ENCODE measurements around the gene PADI2. TPM values are rescaled to one million over a fixed set of nuclear protein-coding genes. Genes with fewer than 3 reads are reported as not detected.

PADI2 gene
- 100 to 1,000 TPM; 177 to 211 TPM for total RNA-seq

- Histone ChIP-seq H3K36me3 (no peaks in the 10 kb centered on the region), H3K9me3 (no peaks in the 10 kb centered on the region), H3K27ac (no peak within 1 kb of the TSS), H3K4me3 (peak within 1 kb of the TSS; percentile 47), H3K27me3 (no peaks in the 10 kb centered on the region), H3K4me1 (peaks cover 4% of the 10 kb centered on the region), H3K9ac (ENCODE audit: low read depth in 2 of 2, low read length in 2 of 2) (peak within 1 kb of the TSS; percentile 38 to 99)
- peak; percentile 90 for DNase-seq
- intact Hi-C loops (cut with DNase I) = no loop called here
- no peak for TF ChIP-seq CTCF (IDR thresholded peaks at IDR 0.05)
These were observed at the start of gene PADI2 for GRCh38 chr1:17119076-17119772. Gene PADI2, minus strand, starts transcription at chr1:17119451. Its CDS starts 80 bp downstream, at chr1:17119371.

DNA sequence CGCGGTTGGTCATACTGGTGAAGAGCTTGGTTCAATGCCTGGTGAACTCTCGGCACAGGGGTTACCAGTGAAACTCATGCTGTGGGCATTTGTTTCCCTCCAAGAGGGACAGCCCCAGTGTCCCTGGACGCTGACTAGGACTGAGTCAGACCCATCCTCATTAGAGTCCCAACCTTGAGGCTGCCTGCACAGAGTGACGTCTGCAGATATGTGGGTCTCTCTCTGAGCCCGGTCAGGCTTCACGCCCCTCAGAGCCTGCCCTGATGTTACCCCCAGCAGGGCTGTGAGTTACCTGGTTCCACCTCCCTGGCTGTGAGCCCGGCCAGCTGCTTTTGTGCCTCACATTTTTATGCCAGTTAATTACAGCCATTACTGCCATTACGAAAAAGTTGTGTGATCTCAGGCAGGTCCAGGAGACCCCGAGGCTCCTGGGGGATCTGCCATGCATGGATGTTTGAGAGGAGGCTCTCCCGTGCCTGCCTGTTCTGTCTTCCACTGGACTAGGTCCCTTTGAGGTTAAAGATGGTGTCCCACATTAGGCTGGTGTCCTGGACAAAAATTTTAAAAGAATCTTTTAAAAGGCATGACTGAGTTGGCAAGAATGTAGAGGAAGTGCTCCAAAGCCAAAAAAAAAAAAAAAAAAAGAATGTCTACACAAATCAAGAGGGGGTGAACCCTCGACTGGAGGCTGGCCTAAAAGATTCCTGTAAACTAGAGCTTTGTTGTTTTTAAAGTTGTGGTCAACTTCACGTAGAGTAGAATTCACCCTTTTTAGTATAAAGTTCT lies 49.0 kb upstream of the PADI2 start:
- no peak for DNase-seq

GRCh38 chr1:17167786-17168090 lies 48.5 kb upstream of the PADI2 start:
- TF ChIP-seq CTCF (IDR thresholded peaks at IDR 0.05) = no peak
- Histone ChIP-seq H3K27me3 (no peaks in the 10 kb centered on the region), H3K36me3 (no peaks in the 10 kb centered on the region), H3K9me3 (no peaks in the 10 kb centered on the region), H3K4me3 (no peak overlapping the region), H3K9ac (ENCODE audit: low read depth in 2 of 2, low read length in 2 of 2) (no peak overlapping the region), H3K4me1 (no peaks in the 10 kb centered on the region), H3K27ac (no peak overlapping the region)
- intact Hi-C loops (cut with DNase I) = no loop called here
- no peak for DNase-seq

More for the DNA sequence above, 49.0 kb upstream of the PADI2 start:
- Histone ChIP-seq H3K9ac (ENCODE audit: low read depth in 2 of 2, low read length in 2 of 2) (no peak overlapping the region), H3K4me3 (no peak overlapping the region), H3K27ac (no peak overlapping the region), H3K4me1 (no peaks in the 10 kb centered on the region), H3K36me3 (no peaks in the 10 kb centered on the region), H3K27me3 (no peaks in the 10 kb centered on the region), H3K9me3 (no peaks in the 10 kb centered on the region)
- intact Hi-C loops (cut with DNase I) = no loop called here
- TF ChIP-seq CTCF (IDR thresholded peaks at IDR 0.05) = no peak

DNA sequence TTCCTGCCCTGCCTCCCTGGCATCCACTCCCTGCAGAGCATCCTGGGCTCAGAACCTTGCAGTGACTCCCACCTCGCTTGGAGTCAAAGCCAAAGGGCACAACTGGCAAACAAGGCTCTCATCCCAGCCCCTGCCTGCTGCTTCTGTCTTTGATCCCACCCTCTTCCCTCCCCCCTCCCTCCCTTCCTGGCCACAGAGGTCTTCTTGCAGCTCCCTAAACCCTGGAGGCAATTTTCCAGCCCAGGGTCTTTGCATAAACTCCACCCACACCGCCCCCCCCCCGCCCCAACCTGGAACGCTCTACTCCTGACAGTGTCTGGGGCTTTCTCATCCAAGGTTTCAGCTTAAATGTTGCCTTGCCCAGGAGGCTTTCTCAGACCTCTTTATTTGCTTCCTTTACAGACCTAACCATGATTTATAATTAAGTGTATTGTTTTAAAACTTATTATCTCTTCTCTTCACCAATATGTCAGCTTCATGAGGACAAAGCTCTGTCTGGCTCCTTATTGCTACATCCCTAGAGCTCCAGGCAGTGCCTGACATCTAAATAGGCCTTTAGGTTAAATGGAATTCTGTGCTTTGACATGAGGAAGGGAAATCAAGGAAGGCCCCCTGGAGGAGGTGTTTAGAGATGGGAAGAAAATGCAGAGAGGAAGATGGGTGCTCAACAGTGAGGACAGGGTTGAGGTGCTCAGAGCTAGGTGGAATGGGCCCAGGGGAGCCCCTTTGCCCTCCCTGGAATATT lies 48.0 kb upstream of the PADI2 start:
- intact Hi-C loops (cut with DNase I) = no loop called here
- no peaks in the 10 kb centered on the region for H3K4me1 ChIP-seq
- no peaks in the 10 kb centered on the region for H3K9me3 ChIP-seq
- H3K36me3 ChIP-seq = no peaks in the 10 kb centered on the region
- no peak overlapping the region for H3K27ac ChIP-seq
- no peak overlapping the region for H3K4me3 ChIP-seq
- no peaks in the 10 kb centered on the region for H3K27me3 ChIP-seq
- no peak overlapping the region for H3K9ac ChIP-seq (ENCODE audit: low read depth in 2 of 2, low read length in 2 of 2)
- no peak for TF ChIP-seq CTCF (IDR thresholded peaks at IDR 0.05)
- no peak for DNase-seq

DNA sequence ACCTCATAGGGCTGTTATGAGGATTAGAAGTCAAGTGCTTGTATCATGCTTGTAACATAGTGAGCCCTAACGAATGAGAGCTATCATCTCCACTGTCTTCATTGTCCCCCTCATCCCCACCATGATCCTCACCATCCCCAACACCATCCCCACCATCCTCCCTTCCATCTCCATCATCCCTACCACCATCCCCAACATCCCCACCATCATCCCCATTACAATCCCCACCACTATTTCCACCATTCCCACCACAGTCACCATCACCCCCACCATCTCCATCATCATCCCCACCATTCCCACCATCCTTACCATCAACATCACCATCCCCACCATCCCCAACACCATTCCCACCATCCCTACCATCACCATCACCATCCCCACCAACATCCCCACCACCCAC lies 46.6 kb upstream of the PADI2 start:
- no peak for DNase-seq
- H3K27me3 ChIP-seq = no peaks in the 10 kb centered on the region
- no peak overlapping the region for H3K9ac ChIP-seq (ENCODE audit: low read depth in 2 of 2, low read length in 2 of 2)
- no peak for TF ChIP-seq CTCF (IDR thresholded peaks at IDR 0.05)
- H3K36me3 ChIP-seq = no peaks in the 10 kb centered on the region
- intact Hi-C loops (cut with DNase I) = no loop called here
- H3K9me3 ChIP-seq = no peaks in the 10 kb centered on the region
- no peak overlapping the region for H3K4me3 ChIP-seq
- no peaks in the 10 kb centered on the region for H3K4me1 ChIP-seq
- H3K27ac ChIP-seq = no peak overlapping the region

Measured in colonic mucosa (tissue), 4 donors.